Activated naive CD8-positive, alpha-beta T cell treated with anti-CD3 and anti-CD28 coated beads, Interleukin-2, amount 50 U/mL, for 16 hours (primary cell): ENCODE data around the gene SPIN2A.
"Not testable (repeated sequence)": the region's sequence is repeated elsewhere in the genome, so short reads cannot be mapped to it uniquely, and the experiment has no call there.

Source experiments
- DNase-seq: peaks from one replicate; pipeline ENCODE4 v3.0.0-alpha.2; 2020; ENCODE audit warnings: low read depth, low spot score

SPIN2A gene

DNA sequence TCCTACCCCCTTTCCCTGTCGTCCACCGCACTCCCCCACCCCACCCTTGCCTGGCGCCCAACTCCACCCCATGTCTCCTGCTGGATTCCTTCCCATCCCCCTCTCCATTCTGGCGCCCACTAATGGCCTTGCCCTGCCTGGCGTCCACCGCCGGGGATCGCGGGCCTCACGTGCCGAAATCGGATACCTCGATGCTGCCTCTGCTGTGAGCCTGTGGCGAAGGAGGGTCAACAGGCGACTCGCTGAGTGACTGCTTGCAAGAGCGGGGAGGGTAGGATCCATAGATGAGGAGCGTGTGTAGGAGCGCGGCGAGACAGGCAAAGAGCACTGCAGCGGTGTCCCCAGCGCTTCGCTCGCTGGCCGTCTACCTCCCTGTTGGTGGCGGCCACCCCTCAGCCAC lies at the start of gene SPIN2A:
SPIN2A (minus strand) TSS at position 325 of the 400 bp plus-strand sequence. CDS start 800 bp downstream, outside the sequence.
- DNase-seq = not testable (repeated sequence)

DNA sequence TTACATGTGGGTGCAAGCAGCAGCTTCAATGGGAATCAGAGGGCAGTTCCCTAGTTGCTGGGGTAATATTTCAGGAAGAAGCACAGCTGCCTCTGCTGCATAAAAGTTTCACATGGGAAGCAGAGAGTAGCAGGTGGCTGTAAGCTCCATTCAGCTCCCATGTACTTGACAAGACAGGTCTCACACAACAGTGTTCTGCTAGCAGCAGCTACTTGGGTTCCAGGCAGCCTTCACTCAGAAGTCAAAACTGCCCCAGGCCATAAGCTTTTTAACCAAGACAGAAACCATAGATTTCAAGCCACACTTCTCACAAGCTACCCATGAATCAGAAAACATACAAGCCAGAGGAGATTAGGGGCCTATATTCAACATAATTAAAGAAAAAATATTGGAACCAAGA lies 41.4 kb upstream of the SPIN2A start:
- DNase-seq = no peak

DNA sequence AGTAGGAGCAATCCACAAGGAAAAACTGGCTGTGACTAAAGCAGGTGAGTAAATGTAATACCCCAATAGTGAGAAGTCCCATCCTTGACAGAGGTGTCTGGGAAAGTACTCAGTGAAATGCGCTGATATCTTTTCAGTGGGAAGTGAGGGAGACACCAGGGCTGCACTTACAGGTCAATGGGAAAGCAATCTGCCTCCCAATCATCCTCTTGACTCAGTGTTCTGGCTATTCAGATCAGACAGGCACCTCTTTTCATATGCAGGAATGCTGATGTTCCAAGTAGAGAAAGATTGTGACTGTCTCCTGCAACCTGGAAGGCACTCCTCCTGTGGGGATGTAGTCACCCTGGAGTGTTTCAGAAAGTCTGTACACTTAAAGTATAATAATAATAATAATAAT lies 39.9 kb upstream of the SPIN2A start:
- no peak for DNase-seq

DNA sequence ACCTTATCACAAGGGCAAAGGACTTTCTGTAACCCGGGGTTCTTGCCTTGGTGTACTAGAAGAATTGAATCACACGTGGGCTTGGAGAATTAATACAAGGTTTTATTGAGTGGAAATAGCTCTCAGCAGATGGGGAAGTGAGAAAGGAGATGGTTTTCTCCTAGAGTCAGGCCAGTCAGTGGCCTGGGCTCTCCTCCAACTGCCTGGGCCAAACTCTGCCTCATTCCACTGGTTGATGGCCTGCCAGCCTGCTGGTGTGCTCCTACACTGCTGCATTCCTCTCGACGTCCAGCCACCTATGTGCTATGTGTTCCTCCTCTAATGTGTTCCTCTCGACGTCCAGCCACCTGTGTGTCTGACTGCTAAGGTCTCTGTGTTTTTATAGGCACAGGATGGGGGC lies 35.3 kb upstream of the SPIN2A start:
- no peak for DNase-seq

DNA sequence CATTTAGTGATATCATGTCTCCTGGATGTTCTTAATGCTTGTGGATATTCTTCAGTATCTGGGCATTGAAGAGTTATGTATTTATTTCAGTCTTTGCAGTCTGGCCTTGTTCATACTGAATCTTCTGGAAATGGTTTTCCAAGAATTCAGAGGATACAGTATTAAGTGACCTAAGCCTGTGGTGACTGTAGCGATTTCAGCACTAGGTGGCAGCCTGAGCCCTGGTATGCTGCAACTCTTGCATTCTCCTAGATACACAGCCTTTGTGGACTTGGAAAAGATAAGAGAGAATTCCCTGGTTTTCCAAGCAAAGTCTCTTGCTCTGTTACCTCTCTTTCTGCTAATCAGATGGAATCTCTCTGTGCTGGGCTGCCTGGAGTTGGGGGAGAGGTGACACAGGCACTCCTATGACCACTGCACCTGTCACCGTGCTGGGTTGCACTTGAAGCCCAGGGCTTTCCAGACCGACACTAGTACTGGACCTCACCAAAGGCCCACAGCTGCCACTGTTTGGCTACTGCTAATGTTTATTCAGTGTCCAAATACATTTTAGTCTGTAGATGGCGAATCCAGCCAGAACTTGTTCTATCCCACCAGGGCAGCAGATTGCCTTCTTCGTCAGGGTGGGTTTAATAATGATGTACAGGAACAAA lies 19.3 kb upstream of the SPIN2A start:
- DNase-seq = no peak

DNA sequence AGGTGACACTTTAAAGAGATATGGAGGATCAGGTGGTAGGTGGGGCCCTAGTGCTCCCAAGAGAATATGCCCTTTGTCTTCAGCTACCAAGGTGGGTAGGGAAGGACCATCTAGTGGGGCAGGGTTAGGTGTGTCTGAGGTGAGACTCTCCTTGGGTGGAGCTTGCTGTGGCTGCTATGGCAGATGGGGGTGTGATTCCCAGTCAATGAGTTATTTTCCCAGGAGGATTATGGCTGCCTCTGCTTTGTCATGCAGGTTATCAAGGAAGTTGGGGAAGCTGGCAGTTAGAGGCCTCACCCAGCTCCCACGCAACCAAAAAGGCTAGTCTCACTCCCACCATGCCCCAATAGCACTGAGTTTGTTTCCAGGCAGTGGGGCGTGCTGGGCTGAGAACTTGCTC lies 18.0 kb upstream of the SPIN2A start:
- DNase-seq = no peak

DNA sequence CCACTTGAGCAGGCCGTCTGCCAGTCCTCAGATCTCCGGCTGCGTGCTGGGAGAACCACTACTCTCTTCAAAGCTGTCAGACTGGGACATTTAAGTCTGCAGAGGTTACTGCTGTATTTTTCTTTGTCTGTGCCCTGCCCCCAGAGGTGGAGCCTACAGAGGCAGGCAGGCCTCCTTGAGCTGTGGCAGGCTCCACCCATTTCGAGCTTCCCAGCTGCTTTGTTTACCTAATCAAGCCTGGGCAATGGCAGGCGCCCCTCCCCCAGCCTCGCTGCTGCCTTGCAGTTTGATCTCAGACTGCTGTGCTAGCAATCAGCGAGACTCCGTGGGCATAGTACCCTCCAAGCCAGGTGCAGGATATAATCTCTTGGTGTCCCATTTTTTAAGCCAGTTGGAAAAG lies 15.0 kb upstream of the SPIN2A start:
- not testable (repeated sequence) for DNase-seq

DNA sequence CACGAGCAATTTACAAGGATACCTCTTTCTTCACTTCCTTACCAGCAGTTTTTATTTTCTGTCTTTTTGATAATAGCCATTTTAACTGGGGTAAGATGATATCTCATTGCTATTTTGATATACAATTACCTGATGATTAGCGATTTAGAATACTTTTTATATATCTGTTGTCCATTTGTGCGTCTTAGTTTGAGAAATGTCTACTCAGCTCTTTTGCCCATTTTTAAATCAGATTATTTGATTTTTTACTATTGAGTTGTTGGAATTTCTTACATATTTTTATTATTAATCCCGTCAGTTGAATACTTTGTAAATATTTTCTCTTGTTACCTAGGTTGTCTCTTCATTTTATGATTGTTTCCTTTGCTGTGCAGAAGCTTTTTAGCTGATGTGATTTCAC lies 1.5 kb upstream of the SPIN2A start:
- DNase-seq = no peak

DNA sequence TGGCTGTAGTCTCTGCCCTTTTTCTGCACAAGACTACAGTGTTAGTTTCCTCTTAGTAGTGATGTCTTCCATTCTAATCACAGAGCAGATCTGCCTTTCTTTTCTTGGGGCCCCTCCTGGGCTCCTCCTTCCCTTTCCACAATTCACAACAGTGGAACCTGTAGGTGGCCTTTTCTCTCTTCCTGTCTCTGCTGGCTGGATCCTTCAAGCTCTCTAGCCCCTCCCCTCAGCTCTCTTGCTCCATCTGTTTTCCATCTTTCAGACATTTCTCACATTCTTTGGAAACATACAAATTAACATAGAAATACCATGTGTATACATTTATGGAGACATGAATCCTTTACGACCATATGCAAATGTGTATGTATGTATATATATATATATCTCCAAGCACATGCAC lies 304 bp upstream of the SPIN2A start:
- no peak for DNase-seq

DNA sequence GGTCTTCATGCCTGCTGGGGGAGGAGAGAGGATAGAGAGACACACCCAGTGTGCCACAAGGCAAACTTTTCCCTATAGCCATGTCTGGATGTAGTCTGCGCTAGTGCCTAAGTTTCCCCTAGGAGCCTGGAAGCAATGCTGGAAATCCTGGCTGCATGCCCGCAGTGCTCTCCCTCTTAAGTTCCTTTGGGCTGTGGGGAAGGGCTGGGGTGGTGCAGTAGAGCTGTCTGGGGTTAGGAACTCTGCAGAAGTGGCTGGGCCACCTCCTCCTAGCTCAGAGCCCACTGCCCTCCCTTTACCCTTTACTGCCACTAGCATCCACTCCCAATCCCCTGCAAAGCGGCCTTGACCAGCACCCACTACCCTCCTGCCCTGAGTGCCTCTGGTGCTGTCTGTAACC lies 608 bp downstream of the SPIN2A start:
- DNase-seq = not testable (repeated sequence)

DNA sequence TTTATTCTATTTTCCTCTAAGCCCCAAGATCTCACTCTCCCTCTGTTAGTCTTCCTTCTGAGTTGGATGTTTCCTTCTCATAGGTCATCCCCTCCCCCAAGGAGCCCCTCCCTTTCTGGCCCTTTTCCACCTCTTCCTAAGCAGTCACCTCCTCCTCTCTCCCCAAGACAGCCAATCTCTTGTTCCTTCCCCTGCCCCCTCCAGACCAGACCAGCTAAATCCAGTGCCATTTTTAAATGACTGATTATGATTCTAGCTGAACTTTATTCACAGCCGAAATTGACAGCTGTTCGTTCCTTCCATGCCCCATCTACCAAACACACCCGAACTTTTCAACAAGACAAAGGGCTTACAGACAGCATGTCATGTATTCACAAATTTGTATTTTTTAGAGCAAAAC lies 1.9 kb downstream of the SPIN2A start:
- DNase-seq = no peak

DNA sequence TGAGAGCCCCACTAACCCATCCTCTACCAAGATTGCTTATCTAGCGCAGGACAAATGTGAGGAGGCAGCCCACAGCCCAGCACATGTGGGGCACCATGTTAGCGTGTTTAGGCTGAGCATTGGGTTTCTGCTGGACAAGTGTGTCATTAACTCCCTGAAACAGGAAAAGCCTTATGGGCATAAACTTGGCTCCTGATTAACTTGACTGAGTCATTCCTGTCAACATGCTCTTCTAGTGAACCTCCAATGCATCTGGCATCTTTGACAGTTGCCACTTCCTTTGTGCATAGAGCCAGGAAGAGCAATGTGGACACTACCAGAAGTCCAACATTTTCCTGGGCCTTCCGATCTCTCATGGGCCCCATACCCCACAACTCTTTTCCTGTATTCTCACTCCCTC lies 2.5 kb downstream of the SPIN2A start:
- no peak for DNase-seq

DNA sequence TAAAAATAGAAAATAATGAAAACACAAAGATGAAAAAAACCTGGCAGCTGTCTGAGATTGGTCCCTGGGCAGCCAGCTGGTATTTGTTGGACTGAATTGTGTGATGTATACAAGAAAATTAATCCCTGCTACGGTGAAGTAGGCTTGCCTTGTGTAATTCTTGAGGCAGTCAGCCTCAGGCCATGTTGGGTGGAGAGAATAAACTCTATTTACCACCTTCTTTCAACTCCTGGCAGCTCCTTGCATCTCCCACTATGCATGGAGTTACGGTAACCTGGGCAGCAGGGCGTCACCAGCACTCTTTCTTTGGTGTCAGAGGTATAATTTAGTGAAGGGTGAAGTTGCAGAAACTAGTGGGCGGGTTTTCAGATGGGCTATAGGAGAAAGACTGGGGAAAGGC lies 3.5 kb downstream of the SPIN2A start:
- no peak for DNase-seq

DNA sequence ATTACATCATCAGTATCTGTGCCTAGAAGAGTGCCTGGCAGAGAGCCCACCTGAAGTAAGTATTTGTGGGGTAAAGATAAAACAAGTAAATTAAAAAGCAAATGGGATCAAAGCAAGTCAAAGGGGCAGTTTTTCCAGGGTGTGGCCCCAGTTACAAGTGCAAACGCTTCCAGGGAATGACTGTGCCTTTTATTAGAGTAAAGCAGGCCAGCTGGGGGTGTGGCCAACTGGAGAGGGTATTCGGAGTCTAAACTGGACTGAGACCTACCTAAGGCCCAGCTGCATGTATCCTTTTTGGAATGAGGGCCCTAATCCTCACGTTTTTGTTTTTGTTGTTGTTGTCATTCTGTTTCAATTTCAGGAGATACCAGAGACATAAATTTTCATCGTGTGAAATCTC lies 3.9 kb downstream of the SPIN2A start:
- not testable (repeated sequence) for DNase-seq

DNA sequence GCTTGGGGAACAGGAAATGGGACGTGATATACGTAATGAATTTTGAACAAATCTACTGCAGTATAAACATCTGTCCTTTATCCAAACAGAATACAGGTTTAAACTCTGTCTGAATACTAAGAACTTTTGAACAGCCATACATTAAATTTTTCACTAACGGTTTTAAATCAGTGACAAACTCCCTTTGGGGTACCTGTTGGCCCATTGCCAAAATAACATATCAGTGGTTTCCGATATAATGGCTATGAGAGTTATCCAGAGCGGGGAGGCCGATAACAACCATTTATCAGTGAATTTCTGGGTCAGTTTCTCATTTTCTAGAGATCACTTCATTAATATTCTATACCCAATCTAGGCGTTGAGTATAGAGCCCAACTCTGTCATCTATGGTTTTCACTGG lies 5.2 kb downstream of the SPIN2A start:
- no peak for DNase-seq

DNA sequence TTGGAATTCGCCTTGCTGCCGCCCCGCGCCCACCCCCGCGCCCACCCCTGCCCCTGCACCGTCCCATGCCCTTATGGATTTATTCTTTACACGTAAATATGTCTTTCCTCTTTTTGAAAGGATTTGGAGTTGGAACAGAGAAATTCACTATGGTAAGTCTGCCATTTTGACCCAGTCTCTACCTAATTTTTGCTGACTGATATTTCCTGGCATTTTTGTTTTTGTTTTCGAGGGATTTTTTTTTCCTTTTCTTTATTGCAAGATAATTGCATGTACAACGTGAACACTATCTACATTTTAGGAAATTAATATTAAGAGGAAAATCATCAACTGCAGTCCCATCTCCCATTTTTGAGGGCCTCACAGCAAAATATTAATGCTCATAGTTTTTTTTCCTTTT lies 15.4 kb downstream of the SPIN2A start:
- no peak for DNase-seq

DNA sequence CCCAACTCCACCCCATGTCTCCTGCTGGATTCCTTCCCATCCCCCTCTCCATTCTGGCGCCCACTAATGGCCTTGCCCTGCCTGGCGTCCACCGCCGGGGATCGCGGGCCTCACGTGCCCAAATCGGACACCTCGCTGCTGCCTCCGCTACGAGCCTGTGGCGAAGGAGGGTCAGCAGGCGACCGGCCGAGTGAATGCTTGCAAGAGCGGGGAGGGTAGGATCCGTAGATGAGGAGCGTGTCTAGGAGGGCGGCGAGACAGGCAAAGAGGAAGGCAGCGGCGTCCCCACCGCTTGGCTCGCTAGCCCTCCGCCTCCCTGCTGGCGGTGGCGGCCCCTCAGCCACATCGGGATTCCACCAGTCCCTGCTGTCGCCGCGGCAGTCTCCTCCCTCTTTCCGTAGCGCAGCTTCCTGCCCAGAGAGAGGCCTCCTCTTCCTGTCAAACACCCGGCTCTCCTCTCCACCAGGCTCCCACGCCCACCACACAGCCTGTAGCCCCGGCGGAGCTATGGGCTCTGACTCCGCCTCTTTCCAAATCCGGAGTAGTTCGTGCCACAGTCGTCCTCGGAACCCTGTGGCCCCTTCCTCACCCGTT lies 15.9 kb downstream of the SPIN2A start, which contains the start of gene SPIN2B:
SPIN2B (minus strand) TSS at position 387 of the 594 bp plus-strand sequence.
- peak; percentile 58 for DNase-seq

DNA sequence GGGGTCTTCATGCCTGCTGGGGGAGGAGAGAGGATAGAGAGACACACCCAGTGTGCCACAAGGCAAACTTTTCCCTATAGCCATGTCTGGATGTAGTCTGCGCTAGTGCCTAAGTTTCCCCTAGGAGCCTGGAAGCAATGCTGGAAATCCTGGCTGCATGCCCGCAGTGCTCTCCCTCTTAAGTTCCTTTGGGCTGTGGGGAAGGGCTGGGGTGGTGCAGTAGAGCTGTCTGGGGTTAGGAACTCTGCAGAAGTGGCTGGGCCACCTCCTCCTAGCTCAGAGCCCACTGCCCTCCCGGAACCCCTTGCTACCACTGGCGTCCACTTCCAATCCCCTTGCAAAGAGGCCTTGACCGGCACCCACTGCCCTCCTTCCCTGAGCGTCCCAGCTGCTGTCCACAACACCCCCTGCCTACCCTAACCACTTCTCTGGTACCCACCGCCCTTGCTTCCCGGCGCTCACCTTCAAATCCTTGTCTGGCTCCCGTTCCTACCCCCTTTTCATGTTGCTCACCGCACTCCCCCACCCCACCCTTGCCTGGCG lies 16.5 kb downstream of the SPIN2A start:
- not testable (repeated sequence) for DNase-seq

DNA sequence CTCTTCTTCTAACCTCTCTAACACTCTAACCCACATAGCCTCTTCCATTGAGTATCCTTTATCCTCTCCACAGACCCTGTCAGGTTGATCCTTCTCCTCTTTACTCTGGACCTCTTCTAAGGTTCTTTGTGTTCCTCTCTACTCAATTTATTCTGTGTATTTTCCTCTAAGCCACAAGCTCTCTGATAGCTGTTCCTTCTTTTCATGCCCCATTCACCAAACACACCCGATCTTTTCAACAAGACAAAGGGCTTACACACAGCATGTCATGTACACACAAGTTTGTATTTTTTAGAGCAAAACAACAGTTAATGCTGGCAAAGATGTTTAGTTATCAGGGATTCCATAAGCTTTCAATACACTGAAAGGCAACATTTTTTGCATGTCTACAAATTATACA lies 17.8 kb downstream of the SPIN2A start:
- no peak for DNase-seq

DNA sequence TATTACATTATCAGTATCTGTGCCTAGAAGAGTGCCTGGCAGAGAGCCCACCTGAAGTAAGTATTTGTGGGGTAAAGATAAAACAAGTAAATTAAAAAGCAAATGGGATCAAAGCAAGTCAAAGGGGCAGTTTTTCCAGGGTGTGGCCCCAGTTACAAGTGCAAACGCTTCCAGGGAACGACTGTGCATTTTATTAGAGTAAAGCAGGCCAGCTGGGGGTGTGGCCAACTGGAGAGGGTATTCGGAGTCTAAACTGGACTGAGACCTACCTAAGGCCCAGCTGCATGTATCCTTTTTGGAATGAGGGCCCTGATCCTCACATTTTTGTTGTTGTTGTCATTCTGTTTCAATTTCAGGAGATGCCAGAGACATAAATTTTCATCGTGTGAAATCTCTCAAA lies 19.6 kb downstream of the SPIN2A start:
- not testable (repeated sequence) for DNase-seq

DNA sequence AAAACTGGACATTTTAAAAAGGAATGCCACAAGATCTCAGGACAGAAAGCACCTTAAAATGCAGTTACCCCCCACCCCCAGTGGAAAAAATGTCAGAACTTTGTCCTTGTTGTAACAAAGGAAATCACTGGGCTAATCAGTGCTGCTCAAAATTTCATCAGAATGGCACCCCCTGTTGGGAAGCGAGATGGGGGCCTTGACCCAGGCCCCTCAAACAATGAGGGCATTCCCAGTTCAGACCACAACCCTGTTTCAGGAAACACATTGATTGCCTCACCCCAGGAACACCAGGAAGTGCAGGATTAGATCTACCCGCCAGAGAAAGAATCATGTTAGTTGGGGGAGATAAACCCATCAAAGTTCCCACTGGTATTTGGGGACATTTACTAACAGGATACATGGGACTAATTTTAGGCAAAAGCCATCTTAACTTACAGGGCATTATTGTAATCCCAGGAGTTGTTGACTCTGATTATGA lies 32.2 kb downstream of the SPIN2A start:
- no peak for DNase-seq

DNA sequence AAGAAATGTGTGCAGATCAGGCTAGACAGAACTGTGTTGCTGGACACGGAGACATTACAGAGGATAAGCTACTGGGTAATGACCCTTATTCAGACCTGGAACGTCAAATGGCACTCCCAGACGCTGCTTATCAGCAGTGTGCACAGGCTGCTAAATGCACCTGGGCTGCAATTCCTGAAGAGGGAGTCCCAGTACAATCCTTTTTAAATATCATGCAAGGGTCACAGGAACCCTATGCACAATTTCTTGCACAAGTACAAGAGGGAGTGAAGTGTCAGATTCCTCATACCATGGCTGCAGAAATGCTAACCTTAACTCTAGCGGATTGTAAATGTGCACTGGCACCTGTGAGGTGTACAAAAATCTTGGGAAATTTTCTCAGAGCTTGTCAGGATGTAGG lies 32.8 kb downstream of the SPIN2A start:
- DNase-seq = no peak

DNA sequence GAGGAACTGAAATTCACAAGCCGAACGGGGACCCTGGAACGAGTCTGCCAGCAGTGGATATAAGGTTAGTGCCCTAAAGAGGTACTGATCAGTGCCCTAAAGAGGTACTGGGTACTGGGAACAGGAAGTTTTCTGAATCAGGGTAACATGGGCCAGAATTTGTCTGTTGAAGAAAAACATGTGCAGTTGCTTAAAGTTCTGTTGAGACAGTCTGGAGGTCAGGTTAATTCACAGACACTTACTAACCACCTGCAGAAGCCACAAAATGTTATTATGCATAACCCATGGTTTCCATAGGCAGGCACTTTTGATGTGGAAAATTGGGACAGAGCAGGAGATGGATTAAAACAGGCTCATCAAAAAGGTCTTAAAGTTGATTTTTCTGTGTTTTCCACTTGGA lies 33.7 kb downstream of the SPIN2A start:
- DNase-seq = no peak
